ENCODE data around the gene CDK5RAP2.
"Not testable (repeated sequence)": the region's sequence is repeated elsewhere in the genome, so short reads cannot be mapped to it uniquely, and the experiment has no call there.

CDK5RAP2 gene

DNA sequence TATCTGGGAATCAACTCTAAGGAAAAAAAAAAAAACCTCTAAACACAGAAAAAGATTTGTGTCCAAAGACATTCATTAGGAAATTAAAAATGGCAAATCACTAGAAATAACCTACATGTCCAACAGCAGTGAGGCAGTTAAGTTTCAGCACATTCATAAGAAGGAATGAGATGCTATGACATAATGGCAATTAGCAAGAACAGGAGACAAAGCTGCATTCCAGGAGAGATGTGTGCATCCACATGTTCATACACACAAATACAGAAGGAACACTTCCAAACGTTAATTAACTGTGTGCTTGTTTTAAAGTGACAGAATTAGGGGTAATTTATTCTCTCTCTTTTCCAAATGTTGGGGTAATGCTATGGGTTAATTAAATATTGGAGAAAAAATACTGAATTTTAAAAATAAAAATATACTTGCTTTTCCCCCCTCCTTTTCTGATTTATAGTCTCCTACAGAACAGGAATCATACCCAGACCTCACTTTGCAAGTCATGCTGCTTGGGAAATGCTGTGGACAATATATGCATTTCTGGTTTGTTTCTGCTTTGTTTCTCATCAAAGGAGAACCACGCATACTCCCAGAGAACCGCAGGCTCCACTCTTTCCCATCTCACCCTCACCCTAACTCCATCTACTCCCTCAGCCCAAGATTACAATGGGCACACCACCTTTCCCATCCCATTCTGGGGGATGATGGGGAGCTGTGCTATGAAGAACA, 114.1 kb downstream of the CDK5RAP2 start:
- no peak for DNase-seq (ENCODE audit: low read depth)

DNA sequence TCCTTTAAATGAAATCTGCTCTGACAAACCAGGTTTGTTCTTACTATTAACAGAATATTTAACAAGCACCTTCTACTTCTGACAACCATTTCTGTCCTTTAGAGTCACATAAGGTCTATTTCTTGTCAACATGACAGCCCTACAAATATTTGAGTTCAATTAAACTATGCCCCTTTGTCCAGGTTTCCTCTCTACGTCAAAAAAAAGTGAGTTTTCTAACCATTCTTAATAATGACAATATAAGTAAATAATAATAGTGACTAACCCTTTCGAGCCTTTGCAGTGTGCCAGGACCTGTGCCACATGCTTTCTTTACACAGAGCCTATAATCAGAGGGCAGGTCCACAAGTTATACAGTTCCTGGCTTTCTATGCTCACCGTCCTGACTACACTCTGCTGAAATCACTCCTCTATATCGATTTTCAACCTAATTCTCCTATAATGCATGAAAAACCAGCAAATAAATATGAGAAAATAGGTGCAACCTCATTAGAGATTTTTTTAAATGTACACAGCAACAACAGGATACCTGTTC, 115.0 kb downstream of the CDK5RAP2 start:
- no peak for DNase-seq (ENCODE audit: low read depth)

DNA sequence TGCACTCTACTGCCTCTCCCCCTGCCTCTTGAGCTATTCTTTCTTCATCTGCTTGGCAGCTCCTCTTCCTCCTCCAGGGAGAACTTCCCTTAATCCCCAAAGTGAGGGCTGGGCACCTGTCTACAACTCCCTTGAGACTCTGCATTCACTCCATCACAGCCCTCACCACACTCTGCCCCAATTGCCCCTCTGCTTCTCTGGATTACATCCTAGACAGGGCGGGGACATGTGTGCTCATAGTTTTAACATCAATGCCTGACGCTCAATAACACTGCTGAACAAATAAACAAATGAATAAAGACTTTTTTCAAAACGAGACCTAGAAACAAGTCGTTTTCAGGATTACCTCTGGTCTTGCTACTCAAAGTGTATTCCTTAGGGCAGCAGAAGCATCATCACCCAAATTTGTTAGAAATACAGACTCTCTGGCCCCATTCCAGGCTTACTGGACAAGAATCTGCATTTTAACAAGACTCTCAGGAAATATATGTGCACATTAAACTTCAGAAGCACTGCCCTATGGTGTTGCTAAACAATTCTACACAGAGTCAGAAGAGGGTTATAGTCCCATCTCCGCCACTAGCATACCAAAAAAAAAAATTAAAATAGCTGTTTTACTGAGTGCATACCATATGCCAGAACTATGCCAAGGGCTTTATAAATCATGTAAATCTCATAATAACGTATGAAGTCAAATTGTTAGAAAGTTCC, 115.6 kb downstream of the CDK5RAP2 start:
- DNase-seq (ENCODE audit: low read depth) = no peak

DNA sequence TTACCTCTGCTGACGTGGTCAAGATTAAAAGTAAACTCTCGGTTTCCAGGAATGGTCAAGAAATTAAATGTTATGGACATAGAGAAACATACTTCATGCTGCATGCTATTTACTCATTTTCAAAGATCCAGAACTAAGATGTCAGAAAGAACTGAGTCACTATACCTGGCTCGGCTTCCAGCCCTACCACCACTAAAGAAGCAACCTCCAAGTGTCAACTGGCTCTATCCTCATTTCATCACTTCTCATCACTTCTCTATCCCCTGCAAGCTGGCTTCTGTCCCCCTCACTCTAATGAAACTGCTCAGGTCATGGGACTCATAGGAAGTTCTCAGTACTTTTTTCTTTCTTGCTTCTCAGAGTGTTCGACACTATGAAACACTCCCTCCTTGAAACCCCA, 116.2 kb downstream of the CDK5RAP2 start:
- no peak for DNase-seq (ENCODE audit: low read depth)

DNA sequence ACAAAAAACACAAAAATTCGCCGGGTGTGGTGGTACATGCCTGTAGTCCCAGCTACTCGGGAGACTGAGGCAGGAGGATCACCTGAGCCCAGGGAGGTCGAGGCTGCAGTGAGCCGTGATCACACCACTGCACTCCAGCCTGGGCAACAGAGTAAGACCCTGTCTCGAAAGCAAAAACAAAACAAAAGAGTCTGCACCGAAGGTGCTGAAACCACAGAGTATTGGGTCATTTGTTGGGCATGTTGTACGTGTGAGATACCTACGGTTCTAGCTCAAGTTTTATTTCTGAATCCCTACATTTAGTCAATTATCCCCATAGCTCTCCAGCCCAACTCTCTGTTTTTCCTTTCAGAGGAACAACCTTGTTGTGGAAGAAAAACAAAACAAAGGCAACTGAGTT, 118.3 kb downstream of the CDK5RAP2 start:
- not testable (repeated sequence) for DNase-seq (ENCODE audit: low read depth)

DNA sequence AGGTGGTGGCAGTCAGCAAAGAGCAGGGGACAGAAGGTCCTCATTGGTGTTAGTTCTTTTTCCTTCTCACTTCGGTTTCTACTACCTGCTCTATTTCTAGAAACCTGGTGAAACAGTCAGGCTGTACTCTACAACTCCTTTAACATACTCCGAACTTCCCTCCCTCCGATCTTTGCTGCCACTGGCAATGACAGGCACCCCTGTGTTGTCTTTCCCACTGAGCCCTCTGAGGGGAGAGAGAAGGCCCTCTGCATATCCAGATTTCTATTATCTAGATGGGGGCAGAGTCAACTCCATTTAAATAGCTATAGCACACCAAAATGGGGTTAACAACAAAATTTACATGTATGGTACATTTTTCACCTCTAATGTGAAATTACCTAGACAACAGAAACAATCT, 123.7 kb downstream of the CDK5RAP2 start:
- DNase-seq (ENCODE audit: low read depth) = no peak

DNA sequence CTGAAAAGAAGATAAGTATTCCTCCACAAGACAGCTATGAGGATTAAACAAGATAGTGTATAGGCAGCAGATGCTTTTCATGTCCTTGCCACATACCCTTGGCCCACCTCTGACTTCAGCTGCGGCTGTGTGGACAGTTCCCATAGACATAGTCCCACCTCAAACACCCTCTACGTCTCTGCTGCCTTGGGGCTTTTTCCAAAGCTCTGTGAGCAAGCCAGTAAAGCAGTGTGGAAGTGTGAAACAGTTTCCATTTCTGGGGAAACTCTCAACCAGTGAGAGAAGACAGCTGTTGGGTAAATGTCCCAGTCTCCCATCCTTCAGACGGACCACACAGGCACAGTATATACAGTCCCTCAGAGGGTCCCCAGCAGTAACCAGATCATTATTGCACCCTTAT, 125.5 kb downstream of the CDK5RAP2 start:
- no peak for DNase-seq (ENCODE audit: low read depth)

DNA sequence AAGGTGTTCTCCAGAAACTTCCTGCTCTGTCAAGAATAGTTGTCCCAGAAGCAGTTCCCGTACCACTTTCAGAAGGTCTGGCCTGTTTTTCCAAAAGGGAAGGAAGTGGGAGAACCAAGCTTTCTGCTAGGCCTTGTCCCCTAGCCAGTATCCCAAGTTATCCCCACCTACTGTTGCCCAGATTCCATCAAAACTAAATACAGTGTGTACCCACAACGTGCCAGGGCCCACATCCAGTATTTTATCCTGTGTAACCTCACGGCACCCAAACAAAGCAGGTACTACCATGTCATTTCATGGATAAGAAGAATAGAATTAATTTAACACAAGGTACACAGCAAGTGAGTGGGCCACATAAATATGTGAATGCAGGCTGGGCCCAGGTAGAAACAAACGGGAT, 126.2 kb downstream of the CDK5RAP2 start:
- no peak for DNase-seq (ENCODE audit: low read depth)

DNA sequence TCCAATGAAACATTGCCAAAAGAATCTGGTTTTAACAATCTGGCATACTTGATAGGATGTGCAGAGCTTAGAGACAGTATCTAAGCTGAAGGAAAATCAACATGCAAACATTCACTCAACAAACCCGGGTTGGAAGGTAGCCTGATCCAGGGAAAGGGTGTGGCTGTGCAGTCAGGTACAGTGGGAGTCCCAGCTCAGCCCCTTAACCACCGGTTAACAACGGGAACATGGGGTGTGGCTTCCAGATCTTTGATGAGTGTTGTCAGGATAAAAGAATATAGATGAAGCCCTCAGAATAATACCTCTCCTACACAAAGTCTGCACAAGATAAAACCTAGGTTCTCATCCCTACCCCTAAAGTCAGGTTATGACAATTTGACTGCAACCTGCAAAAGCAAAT, 127.3 kb downstream of the CDK5RAP2 start:
- DNase-seq (ENCODE audit: low read depth) = no peak

DNA sequence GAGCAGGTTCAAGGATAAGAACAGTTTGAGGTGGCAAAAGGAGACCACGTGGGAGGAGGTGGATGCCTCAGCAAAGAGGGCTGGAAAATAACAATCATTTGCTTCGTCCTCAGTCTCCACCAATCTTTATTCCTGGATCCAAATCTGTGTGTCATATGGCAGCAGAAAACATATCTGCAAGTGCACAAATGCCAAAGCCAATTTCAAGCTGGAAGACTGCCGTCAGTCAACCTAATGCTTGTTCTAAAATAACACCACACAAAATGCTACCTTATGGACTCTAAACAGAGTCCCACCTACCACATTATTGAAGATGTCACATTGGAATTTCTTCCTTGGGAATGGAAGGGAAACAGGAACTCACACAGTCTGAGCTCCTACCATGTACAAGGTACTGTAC, 129.1 kb downstream of the CDK5RAP2 start:
- DNase-seq (ENCODE audit: low read depth) = no peak

DNA sequence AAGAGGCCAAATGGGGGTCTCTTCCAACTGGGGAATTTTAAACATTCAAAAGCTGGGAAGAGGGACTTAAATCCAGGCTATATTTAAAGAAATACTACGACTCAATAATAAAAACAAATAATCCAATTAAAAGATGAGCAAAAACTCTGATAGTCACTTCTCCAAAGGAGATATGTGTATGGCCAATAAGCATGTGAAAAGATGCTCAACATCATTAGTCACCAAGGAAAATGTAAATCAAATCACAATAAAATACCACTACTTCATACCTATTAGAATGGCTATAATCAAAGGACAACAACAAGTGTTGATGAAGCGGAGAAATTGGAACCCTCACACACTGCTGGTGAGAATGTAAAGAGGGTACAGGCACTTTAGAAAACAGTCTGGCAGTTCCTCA, 130.4 kb downstream of the CDK5RAP2 start:
- DNase-seq (ENCODE audit: low read depth) = no peak

DNA sequence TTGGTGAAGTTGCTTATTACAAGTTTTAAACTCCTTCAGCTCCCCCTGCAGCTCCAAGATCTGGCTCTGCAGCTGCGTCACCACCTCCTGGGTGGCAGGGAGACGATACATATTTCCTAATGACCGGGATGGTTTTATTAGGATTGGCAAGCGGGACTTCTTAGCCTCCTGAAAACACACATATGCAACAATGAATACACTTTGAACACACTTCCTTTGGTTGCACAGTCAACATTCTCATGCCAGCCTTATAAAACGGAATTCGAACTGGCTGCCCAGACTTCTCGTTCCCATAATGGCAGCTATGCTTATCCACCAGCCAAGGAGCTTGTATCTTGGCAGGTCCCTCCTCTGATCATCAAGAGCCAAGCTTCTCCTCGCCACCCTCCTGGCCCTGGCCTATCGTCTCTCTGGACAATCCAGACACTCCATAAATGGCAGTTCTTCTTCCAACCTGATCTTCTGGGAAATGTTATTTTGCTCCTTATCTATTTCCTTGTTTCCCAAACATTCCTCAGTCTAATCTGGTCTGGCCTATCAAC, 131.9 kb downstream of the CDK5RAP2 start:
- no peak for DNase-seq (ENCODE audit: low read depth)

DNA sequence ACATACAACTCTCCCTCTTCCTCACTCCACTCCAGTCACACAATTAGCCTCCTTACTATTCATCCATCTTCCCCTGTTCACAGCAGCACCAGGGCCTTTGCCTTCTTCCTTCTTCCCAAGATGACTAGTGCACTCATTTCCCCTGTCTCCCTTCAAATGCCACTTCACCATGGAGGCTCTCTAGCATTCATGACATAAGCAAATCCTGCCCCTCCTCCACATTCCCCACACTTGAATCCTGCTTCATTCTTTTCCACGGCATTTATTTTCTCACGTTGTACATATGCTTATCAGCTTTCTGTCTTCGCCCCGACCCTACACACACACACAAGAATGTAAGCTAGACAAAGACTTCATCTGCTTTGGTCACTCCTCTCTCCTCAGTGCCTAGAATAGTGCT, 133.3 kb downstream of the CDK5RAP2 start:
- DNase-seq (ENCODE audit: low read depth) = no peak

DNA sequence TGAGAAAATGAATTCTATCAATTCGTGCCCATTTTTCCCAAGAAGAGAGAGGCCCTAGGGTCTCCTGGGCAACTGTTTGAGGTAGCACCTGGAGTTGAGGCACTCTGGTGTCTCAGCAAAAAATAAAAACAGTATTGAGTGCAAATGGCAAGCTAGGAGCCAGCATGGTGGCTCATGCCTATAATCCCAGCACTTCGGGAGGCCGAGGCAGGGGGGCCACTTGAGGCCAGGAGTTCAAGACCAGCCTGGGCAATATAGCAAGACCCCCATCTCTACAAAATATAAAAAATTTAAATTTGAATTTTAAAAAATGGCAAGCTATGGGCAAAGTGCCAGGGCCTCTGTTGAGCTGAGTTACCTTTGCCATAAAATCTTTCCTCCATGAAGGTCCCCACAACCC, 136.0 kb downstream of the CDK5RAP2 start:
- no peak for DNase-seq (ENCODE audit: low read depth)

DNA sequence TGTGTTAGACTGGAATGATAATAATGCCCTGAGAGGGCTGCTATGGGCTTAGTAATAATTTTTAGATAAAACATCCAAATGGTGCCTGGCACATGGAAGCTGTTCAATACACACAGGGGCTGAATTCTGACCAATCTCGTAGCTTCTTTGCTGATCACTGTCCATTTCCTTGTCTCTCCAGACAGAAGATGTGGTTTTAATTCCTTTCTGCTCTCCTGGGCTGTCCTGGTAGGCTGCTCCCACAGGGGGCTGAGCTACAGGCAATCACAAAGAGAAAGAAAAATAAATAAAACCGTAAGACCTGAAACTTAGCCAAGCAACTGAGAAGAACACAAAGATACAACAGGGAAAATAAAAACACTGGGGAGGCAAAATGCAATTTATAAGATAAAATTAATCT, 136.5 kb downstream of the CDK5RAP2 start:
- no peak for DNase-seq (ENCODE audit: low read depth)

DNA sequence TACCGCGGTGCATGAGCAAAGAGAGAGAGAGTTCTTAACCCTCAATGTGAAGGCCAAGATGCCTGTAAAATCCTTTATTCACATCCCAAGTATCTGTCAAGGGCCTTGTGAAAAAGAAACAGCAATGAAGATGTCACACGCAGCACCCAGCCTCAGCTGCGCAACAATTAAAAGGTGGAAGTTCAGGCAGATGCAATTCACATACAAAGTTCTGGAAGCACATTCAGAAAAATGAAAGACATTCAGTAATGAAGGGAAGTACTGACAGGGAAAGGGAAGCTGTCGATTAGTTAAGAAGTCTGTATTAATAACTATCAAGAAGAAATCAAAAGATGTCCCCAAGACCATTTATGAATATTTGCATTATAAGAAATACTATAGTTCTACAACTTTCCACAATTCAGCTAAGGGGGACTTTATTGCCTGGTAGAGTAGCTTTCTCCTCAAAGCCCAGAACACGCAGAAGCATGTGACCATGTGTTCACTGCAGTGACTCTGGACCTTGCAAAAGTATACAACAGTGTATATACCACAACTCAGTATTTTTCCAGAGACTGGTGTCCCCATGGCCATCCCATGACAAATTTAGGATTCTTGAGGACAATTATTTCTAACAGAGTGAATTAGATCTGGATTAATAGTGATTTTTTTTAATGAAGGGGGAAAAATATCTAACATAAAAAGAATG, 137.5 kb downstream of the CDK5RAP2 start:
- DNase-seq (ENCODE audit: low read depth) = no peak

DNA sequence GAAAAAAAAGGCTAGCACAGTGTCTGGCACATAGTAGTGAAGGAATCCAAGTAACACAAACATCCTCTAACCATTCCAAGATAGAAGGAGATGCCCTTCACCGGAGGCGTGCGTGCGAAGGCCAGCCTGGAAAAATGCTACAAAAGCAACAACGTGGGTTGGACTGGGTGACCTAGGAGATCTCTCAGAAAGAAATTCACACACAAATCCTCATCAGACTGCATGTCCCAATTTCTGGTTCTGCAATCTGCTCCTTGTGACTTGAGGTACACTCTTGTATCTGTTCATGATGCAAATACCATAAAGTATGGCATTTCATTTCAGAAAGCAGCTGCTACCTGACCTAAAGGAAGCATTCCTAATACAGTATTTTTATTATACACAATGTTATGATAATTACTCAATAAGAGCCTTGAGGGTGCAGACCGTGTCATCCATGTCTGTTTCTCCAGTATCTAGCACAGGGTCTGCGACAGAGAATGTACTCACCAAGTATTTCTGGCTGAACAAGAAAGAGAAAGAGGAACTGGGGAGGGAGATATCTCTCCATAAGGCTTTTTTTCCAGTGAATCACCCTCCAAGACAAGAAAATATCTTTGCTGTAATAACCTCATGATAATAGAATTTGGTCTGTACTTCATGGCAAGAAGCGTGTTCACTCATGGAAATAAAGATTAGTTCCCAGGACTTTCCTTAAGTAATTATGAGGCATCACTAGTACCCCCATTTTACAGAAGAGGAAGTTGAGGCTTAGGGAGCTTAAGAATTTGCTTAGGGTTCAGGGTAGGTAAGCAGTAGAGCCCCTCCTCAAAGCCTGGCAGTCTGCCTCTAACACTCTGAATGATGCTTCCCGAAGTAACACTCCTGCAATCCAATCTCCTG, 138.3 kb downstream of the CDK5RAP2 start:
- DNase-seq (ENCODE audit: low read depth) = peak; percentile 10

DNA sequence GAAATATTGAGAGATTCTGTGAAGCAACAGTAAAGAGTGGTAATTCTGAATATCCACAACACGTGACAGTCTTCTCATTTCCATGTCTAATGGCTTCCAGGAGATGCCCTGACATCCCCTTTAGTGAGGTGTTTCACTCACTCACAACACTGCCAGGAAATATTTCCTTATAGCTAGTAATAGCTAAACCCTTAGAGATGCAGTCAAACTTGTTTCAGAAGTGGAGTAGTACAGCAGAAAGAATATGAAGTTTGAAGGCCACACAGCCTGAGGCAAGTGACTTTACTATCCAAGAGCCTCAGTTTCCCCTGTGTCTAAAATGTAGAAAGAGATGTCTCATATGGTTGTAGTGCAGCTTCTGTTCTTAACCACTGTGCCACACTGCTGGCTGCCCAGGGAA, 139.2 kb downstream of the CDK5RAP2 start:
- no peak for DNase-seq (ENCODE audit: low read depth)

DNA sequence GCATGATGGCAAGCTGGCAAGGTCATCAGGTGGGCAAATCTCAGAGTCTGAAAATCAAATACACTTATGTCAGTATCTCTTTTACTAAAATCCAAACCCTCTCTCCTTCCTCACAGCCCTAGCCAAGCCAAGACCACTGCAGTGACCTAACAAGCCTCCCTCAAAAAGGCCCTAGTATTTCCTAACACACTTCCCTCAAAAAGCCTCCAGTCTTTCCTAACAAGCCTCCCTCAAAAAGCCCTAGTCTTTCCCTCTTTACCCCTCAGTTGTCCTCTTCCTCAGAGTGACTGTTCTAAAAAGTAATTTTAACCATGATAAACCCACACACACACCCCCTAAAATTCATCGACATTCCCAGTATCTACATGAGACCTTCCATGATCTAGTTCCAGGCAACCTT, 140.0 kb downstream of the CDK5RAP2 start:
- DNase-seq (ENCODE audit: low read depth) = no peak

DNA sequence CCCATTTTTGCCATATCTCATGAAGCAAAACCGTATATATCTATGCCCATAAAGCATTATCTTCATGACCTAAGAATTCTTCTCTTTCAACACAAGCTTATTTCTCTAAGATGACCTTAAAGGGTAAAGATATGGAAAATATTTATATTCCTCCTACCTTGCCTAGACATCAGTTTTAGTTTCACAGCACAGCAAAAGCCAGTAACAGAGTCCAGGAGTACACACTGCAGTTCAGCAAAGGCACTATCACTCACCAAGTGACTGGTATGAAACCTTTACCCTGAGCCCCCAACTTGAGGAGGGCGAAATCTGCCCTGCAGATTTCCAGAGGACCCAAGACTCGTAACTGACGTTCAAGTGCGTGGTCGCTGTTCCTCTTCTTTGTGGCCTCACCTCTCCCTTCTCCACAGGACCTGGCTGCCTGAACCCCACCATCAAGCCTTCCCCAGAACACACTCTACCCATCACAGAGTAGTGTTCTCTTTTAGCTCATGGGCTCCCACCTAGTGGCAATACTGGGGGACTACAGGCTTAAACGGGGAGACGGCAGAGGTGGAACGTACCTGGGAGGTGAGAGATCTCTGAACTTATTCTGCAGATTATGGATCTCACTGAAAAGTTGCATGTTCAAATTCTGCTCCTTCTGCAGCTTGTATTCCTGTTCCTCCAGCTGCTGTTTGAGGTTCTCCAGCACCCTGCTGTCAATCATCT, 141.0 kb downstream of the CDK5RAP2 start:
- no peak for DNase-seq (ENCODE audit: low read depth)

DNA sequence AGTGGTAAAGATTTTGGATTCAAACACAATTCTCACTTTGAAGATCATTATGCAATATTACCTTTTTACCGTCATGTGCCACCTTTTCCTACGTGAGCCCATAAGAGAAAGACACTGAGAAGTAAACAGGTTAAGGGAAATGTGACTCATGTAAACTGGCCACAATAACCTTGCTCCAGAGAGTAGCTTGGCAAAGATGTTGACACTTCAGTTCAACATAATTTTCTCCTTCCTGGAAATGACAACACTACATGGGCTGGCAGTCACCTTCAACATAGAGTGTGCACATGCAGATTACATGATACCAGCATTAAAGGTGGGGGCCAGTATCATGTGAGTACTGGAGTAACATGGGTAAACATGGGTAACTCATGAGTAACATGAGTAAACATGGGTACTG, 141.9 kb downstream of the CDK5RAP2 start:
- DNase-seq (ENCODE audit: low read depth) = no peak

All from HS-5 (cell line).